Neural crest cell (in vitro differentiated cells): ENCODE data around the gene MED16. TPM values are rescaled to one million over a fixed set of nuclear protein-coding genes. Genes with fewer than 3 reads are reported as not detected.
"Not testable (repeated sequence)": the region's sequence is repeated elsewhere in the genome, so short reads cannot be mapped to it uniquely, and the experiment has no call there.

Experiments used
- DNase-seq: peaks from one replicate; pipeline ENCODE4 v3.0.0; 2021; ENCODE audit warnings: low read depth, mixed read lengths, low spot score
- H3K27ac Mint-ChIP-seq: one replicate; pipeline ENCODE4 v1.8.0; 2021; ENCODE audit warnings: mild to moderate bottlenecking, mixed read lengths; ENCODE audit not compliant: unreplicated experiment
- H3K27me3 Mint-ChIP-seq: 2 replicates; pipeline ENCODE4 v1.8.0; 2021; ENCODE audit warnings: low read depth, mild to moderate bottlenecking, mixed read lengths
- H3K36me3 Mint-ChIP-seq: 2 replicates; pipeline ENCODE4 v1.8.0; 2021; ENCODE audit warnings: low read depth, mild to moderate bottlenecking, mixed read lengths
- H3K4me1 Mint-ChIP-seq: 2 replicates; pipeline ENCODE4 v1.8.0; 2021; ENCODE audit warnings: mixed read lengths
- H3K4me3 Mint-ChIP-seq: one replicate; pipeline ENCODE4 v1.8.0; 2021; ENCODE audit warnings: mild to moderate bottlenecking, mixed read lengths
- H3K9me3 Mint-ChIP-seq: 2 replicates; pipeline ENCODE4 v1.8.0; 2021; ENCODE audit warnings: mixed read lengths
- total RNA-seq: library from RNA; stranded (reverse); gene quantifications from 2 replicates; pipeline ENCODE4 v1.2.1, GENCODE V29; 2021
- TF ChIP-seq, protein P1 (sequence below): fragments of 200-600 bp; sonication (generic); conservative IDR thresholded peaks from 2 replicates; pipeline ENCODE4 v1.5.0; 2021; ENCODE audit warnings: antibody characterized with exemption, mild to moderate bottlenecking

The MED16 gene
- total RNA-seq, 1 donor from 2014 or later: 77.7 TPM

- TF ChIP-seq, protein P1, sequence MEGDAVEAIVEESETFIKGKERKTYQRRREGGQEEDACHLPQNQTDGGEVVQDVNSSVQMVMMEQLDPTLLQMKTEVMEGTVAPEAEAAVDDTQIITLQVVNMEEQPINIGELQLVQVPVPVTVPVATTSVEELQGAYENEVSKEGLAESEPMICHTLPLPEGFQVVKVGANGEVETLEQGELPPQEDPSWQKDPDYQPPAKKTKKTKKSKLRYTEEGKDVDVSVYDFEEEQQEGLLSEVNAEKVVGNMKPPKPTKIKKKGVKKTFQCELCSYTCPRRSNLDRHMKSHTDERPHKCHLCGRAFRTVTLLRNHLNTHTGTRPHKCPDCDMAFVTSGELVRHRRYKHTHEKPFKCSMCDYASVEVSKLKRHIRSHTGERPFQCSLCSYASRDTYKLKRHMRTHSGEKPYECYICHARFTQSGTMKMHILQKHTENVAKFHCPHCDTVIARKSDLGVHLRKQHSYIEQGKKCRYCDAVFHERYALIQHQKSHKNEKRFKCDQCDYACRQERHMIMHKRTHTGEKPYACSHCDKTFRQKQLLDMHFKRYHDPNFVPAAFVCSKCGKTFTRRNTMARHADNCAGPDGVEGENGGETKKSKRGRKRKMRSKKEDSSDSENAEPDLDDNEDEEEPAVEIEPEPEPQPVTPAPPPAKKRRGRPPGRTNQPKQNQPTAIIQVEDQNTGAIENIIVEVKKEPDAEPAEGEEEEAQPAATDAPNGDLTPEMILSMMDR: no peak
These were observed 39.9 kb downstream of the MED16 start for GRCh38 chr19:853014-853585.

DNA sequence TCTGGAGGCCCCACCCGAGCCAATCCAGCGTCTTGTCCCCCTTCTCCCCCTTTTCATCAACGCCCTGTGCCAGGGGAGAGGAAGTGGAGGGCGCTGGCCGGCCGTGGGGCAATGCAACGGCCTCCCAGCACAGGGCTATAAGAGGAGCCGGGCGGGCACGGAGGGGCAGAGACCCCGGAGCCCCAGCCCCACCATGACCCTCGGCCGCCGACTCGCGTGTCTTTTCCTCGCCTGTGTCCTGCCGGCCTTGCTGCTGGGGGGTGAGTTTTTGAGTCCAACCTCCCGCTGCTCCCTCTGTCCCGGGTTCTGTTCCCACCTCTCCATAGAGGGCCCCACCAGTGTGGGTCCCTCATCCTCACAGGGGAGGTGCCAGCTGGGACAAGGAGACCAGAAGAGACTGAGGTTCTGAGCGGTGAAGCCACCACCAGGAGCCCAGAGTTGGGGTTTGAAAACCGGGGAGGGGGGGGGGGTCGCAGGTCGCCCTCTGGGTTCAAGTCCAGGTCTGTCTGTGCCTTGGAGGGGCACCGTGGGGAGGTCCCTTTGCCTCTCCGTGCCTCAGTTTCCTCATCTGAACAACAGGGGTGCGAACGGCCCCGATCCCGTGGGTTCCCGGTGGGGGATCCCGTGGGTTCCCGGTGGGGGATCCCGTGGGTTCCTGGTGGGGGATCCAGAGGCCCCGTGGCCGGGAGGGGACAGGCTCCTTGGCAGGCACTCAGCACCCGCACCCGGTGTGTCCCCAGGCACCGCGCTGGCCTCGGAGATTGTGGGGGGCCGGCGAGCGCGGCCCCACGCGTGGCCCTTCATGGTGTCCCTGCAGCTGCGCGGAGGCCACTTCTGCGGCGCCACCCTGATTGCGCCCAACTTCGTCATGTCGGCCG, 40.6 kb downstream of the MED16 start, which contains the start of gene ELANE:
Gene ELANE, plus strand, starts transcription at position 168 of the 878 bp plus-strand sequence. Its CDS starts 26 bp downstream, at position 194.
- peaks cover 26% of the 10 kb centered on the region for H3K27me3 Mint-ChIP-seq
- H3K36me3 Mint-ChIP-seq: no peaks in the 10 kb centered on the region
- H3K4me3 Mint-ChIP-seq: no peak within 1 kb of the TSS
- no peak for DNase-seq
- no peaks in the 10 kb centered on the region for H3K9me3 Mint-ChIP-seq
- H3K4me1 Mint-ChIP-seq: no peaks in the 10 kb centered on the region
- H3K27ac Mint-ChIP-seq: no peak within 1 kb of the TSS
- TF ChIP-seq, protein P1: no peak

More at GRCh38 chr19:853014-853585, 39.9 kb downstream of the MED16 start:
- Mint-ChIP-seq H3K27ac (no peak overlapping the region), H3K27me3 (peaks cover 28% of the 10 kb centered on the region), H3K9me3 (no peaks in the 10 kb centered on the region), H3K4me1 (no peaks in the 10 kb centered on the region), H3K4me3 (no peak overlapping the region), H3K36me3 (no peaks in the 10 kb centered on the region)
- no peak for DNase-seq

DNA sequence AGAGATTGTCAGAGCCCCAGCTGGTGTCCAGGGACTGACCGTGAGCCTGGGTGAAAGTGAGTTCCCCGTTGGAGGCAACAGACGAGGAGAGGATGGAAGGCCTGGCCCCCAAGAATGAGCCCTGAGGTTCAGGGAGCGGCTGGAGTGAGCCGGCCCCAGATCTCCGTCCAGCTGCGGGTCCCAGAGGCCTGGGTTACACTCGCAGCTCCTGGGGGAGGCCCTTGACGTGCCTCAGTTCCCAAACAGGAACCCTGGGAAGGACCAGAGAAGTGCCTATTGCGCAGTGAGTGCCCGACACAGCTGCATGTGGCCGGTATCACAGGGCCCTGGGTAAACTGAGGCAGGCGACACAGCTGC, 42.0 kb downstream of the MED16 start:
- no peaks in the 10 kb centered on the region for H3K4me1 Mint-ChIP-seq
- H3K4me3 Mint-ChIP-seq: no peak overlapping the region
- peaks cover 33% of the 10 kb centered on the region for H3K27me3 Mint-ChIP-seq
- no peak for DNase-seq
- no peaks in the 10 kb centered on the region for H3K9me3 Mint-ChIP-seq
- H3K36me3 Mint-ChIP-seq: no peaks in the 10 kb centered on the region
- H3K27ac Mint-ChIP-seq: no peak overlapping the region
- TF ChIP-seq, protein P1: no peak

DNA sequence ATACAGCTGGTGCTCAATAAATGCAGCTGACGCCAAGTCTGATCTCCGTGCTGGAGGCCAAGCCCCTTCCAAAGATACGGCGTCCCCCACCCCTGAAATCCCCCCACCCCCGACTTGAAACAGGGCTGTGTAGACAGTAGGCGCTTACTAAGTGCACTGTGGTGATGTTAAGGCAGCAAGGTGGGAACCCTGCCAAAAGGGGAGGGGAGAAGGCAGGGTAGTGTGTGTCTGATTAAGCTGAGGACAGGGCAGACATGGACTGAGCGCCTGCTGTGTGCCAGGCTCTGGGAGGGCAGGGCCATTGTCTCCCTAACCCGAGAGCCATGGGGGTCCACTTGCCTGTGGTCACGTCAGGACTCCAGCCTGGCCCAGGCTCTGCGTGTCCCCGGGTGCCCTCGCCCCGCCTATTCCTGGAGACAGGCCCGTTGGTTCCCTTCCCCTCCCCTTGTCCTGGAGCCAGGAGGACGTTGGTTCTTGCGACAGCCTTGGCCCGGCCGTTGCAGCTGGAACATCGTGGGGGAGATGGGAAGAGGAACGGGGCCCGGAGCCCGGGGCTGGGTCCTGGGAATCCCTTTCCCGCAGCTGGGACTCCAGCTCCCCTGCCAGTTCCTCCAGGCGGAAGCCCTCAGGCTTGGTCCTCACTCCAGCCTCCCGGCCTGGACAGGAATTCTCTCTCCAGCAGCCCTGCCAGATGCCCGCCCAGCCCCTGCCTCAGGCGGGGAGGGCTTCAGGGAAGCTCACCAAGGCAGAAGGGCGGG, 42.6 kb downstream of the MED16 start:
- Mint-ChIP-seq H3K4me3 (no peak overlapping the region), H3K27me3 (peaks cover 39% of the 10 kb centered on the region), H3K4me1 (peaks cover 4% of the 10 kb centered on the region), H3K27ac (no peak overlapping the region), H3K9me3 (no peaks in the 10 kb centered on the region), H3K36me3 (no peaks in the 10 kb centered on the region)
- DNase-seq: no peak
- TF ChIP-seq, protein P1: no peak

DNA sequence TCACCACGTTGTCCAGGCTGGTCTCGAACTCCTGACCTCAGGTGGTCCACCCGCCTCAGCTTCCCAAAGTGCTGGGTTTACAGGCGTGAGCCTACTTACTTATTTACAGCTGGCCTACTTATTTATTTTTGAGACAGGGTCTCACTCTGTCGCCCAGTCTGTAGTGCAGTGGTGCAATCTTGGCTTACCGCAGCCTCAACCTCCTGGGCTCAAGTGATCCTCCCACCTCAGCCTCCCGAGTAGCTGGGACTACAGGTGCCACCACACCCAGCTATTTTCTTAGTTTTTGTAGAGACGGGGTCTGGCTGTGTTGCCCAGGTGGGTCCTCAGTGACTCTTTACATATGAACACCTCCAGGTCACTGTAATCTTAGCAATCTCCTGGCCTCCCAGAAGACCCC, 43.8 kb downstream of the MED16 start:
- peaks cover 50% of the 10 kb centered on the region for H3K27me3 Mint-ChIP-seq
- H3K36me3 Mint-ChIP-seq, DNase-seq, H3K27ac Mint-ChIP-seq, H3K4me1 Mint-ChIP-seq, H3K4me3 Mint-ChIP-seq, H3K9me3 Mint-ChIP-seq: not testable (repeated sequence)
